WTC11 (cell line): ENCODE measurements around the gene RBM47. TPM values are rescaled to one million over a fixed set of nuclear protein-coding genes. Genes with fewer than 3 reads are reported as not detected.
"Not testable (repeated sequence)": the region's sequence is repeated elsewhere in the genome, so short reads cannot be mapped to it uniquely, and the experiment has no call there.

Source experiments
- ATAC-seq: fragments of 200-7000 bp; cut with Tn5 transposase; 2 replicates; pipeline ENCODE4 v1.10.0; 2021; ENCODE audit warnings: mild to moderate bottlenecking, moderate library complexity
- CTCF ChIA-PET: fragments of 300-600 bp; sonication (Branson Sonifier 250); formaldehyde crosslinking; loops from one replicate; lab custom pipeline; 2021; ENCODE audit warnings: antibody characterized with exemption; lab: Charles Lee
- POLR2A ChIA-PET: fragments of 350-600 bp; sonication (Branson Sonifier 250); formaldehyde crosslinking; loops from one replicate; lab custom pipeline; 2021; ENCODE audit warnings: antibody characterized with exemption; lab: Charles Lee
- DNase-seq: peaks from one replicate; pipeline ENCODE4 v3.0.0; 2021; ENCODE audit warnings: low spot score
- H3K27ac Mint-ChIP-seq: 2 replicates; pipeline ENCODE4 v1.8.0; 2021; ENCODE audit warnings: mixed read lengths
- H3K27me3 Mint-ChIP-seq: 2 replicates; pipeline ENCODE4 v1.8.0; 2021; ENCODE audit warnings: low read depth, mild to moderate bottlenecking, moderate library complexity, mixed read lengths
- H3K36me3 Mint-ChIP-seq: 2 replicates; pipeline ENCODE4 v1.8.0; 2021; ENCODE audit warnings: mixed read lengths
- H3K4me1 Mint-ChIP-seq: 2 replicates; pipeline ENCODE4 v1.8.0; 2022; ENCODE audit warnings: mixed read lengths
- H3K4me3 Mint-ChIP-seq: 2 replicates; pipeline ENCODE4 v1.8.0; 2021; ENCODE audit warnings: mild to moderate bottlenecking, moderate library complexity, mixed read lengths
- H3K9me3 Mint-ChIP-seq: 2 replicates; pipeline ENCODE4 v1.8.0; 2021; ENCODE audit warnings: mixed read lengths
- AR ChIP-seq: fragments of 250-450 bp; sonication (Bioruptor Pico); IDR thresholded peaks from 2 replicates; pipeline ENCODE4 v1.9.0; 2021; ENCODE audit warnings: mild to moderate bottlenecking
- ATF1 ChIP-seq: sonication (generic); formaldehyde crosslinking; IDR thresholded peaks from 2 replicates; pipeline ENCODE4 v1.8.1; 2023; ENCODE audit warnings: mild to moderate bottlenecking, moderate library complexity, missing genetic modification reagents
- ATF6 ChIP-seq: sonication (generic); formaldehyde crosslinking; IDR thresholded peaks from 2 replicates; pipeline ENCODE4 v1.8.1; 2023; ENCODE audit warnings: mild to moderate bottlenecking, missing genetic modification reagents
- GTF2I ChIP-seq: fragments of 250-450 bp; sonication (Bioruptor Pico); conservative IDR thresholded peaks from 2 replicates; pipeline ENCODE4 v1.4.0; 2021; ENCODE audit warnings: mild to moderate bottlenecking
- IRF2 ChIP-seq: sonication (generic); formaldehyde crosslinking; IDR thresholded peaks from 2 replicates; pipeline ENCODE4 v1.8.0; 2022; ENCODE audit warnings: low read depth, missing genetic modification reagents, borderline replicate concordance
- JAZF1 ChIP-seq: fragments of 250-450 bp; sonication (Bioruptor Pico); IDR thresholded peaks from 2 replicates; pipeline ENCODE4 v1.9.0; 2021; ENCODE audit warnings: moderate library complexity, mild to moderate bottlenecking, inconsistent platforms
- KAT7 ChIP-seq: sonication (generic); formaldehyde crosslinking; IDR thresholded peaks from 2 replicates; pipeline ENCODE4 v1.8.1; 2023; ENCODE audit warnings: missing genetic modification reagents, mild to moderate bottlenecking, borderline replicate concordance
- MAX ChIP-seq: sonication (generic); formaldehyde crosslinking; IDR thresholded peaks from 2 replicates; pipeline ENCODE4 v1.8.0; 2022; ENCODE audit warnings: mild to moderate bottlenecking, missing genetic modification reagents
- SMAD4 ChIP-seq: sonication (generic); formaldehyde crosslinking; IDR thresholded peaks from 2 replicates; pipeline ENCODE4 v1.8.0; 2022; ENCODE audit warnings: mild to moderate bottlenecking, missing genetic modification reagents
- ZNF423 ChIP-seq: fragments of 250-450 bp; sonication (Bioruptor Pico); IDR thresholded peaks from 2 replicates; pipeline ENCODE4 v2.1.2; 2022; ENCODE audit warnings: mild to moderate bottlenecking, moderate library complexity
- total RNA-seq: library from RNA; stranded (reverse); gene quantifications from 3 replicates; pipeline ENCODE4 v1.2.3, GENCODE V29; 2021
- TF ChIP-seq, protein P1 (sequence below): sonication (generic); formaldehyde crosslinking; IDR thresholded peaks from 2 replicates; pipeline ENCODE4 v1.8.1; 2022; ENCODE audit warnings: mild to moderate bottlenecking, missing genetic modification reagents, moderate library complexity, borderline replicate concordance
- TF ChIP-seq, protein P2 (sequence below): sonication (generic); formaldehyde crosslinking; IDR thresholded peaks from 2 replicates; pipeline ENCODE4 v1.8.1; 2023; ENCODE audit warnings: mild to moderate bottlenecking, missing genetic modification reagents, moderate library complexity
- TF ChIP-seq, protein P3 (sequence below): sonication (generic); formaldehyde crosslinking; IDR thresholded peaks from 2 replicates; pipeline ENCODE4 v1.8.0; 2023; ENCODE audit warnings: missing genetic modification reagents, mild to moderate bottlenecking, borderline replicate concordance

Gene RBM47
- total RNA-seq, 1 experiment from 2014 or later, result 97.9 TPM

DNA sequence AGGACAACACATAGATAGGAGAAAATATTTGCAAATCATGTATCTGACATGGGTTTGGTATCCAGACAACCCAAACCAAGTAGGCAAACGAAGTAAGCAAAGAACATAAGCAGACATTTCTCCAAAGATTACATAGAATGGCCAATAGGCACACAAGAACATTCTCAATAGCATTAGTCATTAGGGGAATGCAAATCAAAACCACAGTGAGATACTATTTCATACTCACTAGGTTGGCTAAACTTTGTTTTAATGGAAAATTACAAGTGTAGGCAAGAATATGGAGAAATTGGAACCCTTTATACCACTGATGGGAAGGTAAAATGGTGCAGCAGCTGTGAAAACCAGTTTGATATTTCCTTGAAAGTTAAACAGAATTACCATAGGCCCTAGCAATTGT, 219.8 kb downstream of the RBM47 start:
- POLR2A ChIA-PET, result no interaction called here
- CTCF ChIA-PET, result no interaction called here
- Mint-ChIP-seq H3K4me3 (no peak overlapping the region), H3K27ac (no peak overlapping the region), H3K9me3 (peaks cover 24% of the 10 kb centered on the region), H3K36me3 (peaks cover 23% of the 10 kb centered on the region), H3K4me1 (no peaks in the 10 kb centered on the region), H3K27me3 (no peaks in the 10 kb centered on the region)
- TF ChIP-seq JAZF1 (CRISPR knock-in tag), result no peak
- TF ChIP-seq, protein P1, sequence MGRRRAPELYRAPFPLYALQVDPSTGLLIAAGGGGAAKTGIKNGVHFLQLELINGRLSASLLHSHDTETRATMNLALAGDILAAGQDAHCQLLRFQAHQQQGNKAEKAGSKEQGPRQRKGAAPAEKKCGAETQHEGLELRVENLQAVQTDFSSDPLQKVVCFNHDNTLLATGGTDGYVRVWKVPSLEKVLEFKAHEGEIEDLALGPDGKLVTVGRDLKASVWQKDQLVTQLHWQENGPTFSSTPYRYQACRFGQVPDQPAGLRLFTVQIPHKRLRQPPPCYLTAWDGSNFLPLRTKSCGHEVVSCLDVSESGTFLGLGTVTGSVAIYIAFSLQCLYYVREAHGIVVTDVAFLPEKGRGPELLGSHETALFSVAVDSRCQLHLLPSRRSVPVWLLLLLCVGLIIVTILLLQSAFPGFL (CRISPR knock-in tag), result no peak
- TF ChIP-seq IRF2, result no peak
- no peak for TF ChIP-seq AR (CRISPR knock-in tag)
- TF ChIP-seq, protein P2, sequence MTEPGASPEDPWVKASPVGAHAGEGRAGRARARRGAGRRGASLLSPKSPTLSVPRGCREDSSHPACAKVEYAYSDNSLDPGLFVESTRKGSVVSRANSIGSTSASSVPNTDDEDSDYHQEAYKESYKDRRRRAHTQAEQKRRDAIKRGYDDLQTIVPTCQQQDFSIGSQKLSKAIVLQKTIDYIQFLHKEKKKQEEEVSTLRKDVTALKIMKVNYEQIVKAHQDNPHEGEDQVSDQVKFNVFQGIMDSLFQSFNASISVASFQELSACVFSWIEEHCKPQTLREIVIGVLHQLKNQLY (CRISPR knock-in tag), result no peak
- no peak for TF ChIP-seq ATF1 (CRISPR knock-in tag)
- TF ChIP-seq SMAD4 (CRISPR knock-in tag), result no peak
- TF ChIP-seq, protein P3, sequence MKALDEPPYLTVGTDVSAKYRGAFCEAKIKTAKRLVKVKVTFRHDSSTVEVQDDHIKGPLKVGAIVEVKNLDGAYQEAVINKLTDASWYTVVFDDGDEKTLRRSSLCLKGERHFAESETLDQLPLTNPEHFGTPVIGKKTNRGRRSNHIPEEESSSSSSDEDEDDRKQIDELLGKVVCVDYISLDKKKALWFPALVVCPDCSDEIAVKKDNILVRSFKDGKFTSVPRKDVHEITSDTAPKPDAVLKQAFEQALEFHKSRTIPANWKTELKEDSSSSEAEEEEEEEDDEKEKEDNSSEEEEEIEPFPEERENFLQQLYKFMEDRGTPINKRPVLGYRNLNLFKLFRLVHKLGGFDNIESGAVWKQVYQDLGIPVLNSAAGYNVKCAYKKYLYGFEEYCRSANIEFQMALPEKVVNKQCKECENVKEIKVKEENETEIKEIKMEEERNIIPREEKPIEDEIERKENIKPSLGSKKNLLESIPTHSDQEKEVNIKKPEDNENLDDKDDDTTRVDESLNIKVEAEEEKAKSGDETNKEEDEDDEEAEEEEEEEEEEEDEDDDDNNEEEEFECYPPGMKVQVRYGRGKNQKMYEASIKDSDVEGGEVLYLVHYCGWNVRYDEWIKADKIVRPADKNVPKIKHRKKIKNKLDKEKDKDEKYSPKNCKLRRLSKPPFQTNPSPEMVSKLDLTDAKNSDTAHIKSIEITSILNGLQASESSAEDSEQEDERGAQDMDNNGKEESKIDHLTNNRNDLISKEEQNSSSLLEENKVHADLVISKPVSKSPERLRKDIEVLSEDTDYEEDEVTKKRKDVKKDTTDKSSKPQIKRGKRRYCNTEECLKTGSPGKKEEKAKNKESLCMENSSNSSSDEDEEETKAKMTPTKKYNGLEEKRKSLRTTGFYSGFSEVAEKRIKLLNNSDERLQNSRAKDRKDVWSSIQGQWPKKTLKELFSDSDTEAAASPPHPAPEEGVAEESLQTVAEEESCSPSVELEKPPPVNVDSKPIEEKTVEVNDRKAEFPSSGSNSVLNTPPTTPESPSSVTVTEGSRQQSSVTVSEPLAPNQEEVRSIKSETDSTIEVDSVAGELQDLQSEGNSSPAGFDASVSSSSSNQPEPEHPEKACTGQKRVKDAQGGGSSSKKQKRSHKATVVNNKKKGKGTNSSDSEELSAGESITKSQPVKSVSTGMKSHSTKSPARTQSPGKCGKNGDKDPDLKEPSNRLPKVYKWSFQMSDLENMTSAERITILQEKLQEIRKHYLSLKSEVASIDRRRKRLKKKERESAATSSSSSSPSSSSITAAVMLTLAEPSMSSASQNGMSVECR, result no peak
- DNase-seq (no peak), ATAC-seq (no peak)

DNA sequence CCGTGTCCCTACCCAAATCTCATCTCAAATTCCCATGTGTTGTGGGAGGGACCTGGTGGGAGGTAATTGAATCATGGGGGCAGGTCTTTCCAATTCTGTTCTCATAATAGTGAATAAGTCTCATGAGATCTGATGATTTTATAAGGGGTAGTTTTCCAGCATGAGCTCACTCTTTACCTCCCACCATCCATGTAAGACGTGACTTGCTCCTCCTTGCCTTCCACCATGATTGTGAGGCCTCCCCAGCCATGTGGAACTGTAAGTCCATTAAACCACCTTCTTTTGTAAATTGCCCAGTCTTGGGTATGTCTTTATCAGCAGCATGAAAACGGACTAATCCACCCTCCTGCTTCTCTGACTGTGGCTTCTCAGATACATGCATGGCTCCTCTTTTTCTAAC, 222.2 kb downstream of the RBM47 start:
- Mint-ChIP-seq H3K9me3 (peaks cover 24% of the 10 kb centered on the region), H3K36me3 (peaks cover 23% of the 10 kb centered on the region)
- DNase-seq, H3K4me1 Mint-ChIP-seq, CTCF ChIA-PET, POLR2A ChIA-PET, H3K27me3 Mint-ChIP-seq, H3K27ac Mint-ChIP-seq, ATAC-seq, H3K4me3 Mint-ChIP-seq: not testable (repeated sequence)

DNA sequence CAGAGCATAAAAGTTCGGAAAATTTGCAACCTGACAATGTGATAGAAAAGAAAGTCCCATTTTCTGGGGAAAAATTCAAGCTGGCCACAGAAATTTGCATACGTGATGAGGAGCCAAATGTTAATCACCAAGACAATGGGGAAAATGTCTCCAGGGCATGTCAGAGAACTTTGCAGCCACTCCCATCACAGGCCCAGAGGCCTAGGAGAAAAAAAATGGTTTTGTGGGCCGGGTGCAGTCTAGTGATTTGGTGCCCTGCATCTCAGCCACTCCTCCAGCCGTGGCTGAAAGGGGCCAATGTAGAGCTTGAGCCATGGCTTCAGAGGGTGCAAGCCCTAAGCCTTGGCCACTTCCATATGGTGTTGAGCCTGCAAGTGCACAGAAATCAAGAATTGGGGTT, 223.3 kb downstream of the RBM47 start:
- DNase-seq, result no peak
- Mint-ChIP-seq H3K27me3 (no peaks in the 10 kb centered on the region), H3K4me1 (peaks cover 9% of the 10 kb centered on the region), H3K27ac (no peak overlapping the region), H3K36me3 (peaks cover 23% of the 10 kb centered on the region), H3K9me3 (peaks cover 24% of the 10 kb centered on the region), H3K4me3 (no peak overlapping the region)
- ChIA-PET POLR2A (no interaction called here), CTCF (no interaction called here)
- TF ChIP-seq KAT7 (CRISPR knock-in tag) (no peak), ATF6 (no peak), MAX (no peak), ZNF423 (CRISPR knock-in tag) (no peak), GTF2I (CRISPR knock-in tag) (no peak)
- TF ChIP-seq, protein P2 (CRISPR knock-in tag), result no peak
- no peak for ATAC-seq
